AG04449 (cell line): ENCODE data around the gene TMSB10.
"Not testable (repeated sequence)": the region's sequence is repeated elsewhere in the genome, so short reads cannot be mapped to it uniquely, and the experiment has no call there.

Experiments
- CTCF ChIA-PET: fragments of 350-600 bp; formaldehyde crosslinking; extraction: SDS; loops from one replicate; lab custom pipeline; 2021; ENCODE audit warnings: antibody characterized with exemption; lab: Yijun Ruan, JAX
- POLR2A ChIA-PET: fragments of 400-600, 350-600 bp; formaldehyde crosslinking; extraction: SDS; loops from one replicate; lab custom pipeline; 2020; ENCODE audit warnings: antibody characterized with exemption, inconsistent platforms; lab: Yijun Ruan, JAX
- DNase-seq: peaks from one replicate; pipeline ENCODE4 v3.0.0-alpha.2; 2010; ENCODE audit warnings: low read depth, low spot score
- H3K4me3 ChIP-seq: 2 replicates; pipeline ENCODE4 v1.5.1; 2011; ENCODE audit warnings: low read depth, mild to moderate bottlenecking, control low read depth, low read length
- TF ChIP-seq, protein P1 (sequence below): IDR thresholded peaks from one replicate; pipeline ENCODE4 v1.5.1; 2011; ENCODE audit warnings: mild to moderate bottlenecking, moderate library complexity, low read length, control low read depth, inconsistent platforms; ENCODE audit not compliant: insufficient read depth; ENCODE audit errors: missing control alignments

Gene TMSB10

GRCh38 chr2:84861539-84861938 is 43.9 kb upstream of the TMSB10 start:
- no peak overlapping the region for H3K4me3 ChIP-seq
- ChIA-PET POLR2A (no interaction called here), CTCF (interaction anchor here (1.2 to 1.6 kb wide), 4 partner anchors 17 to 335 kb away, joined by 3 to 4 read pairs (median 4); no protein-coding TSS in a partner anchor)
- TF ChIP-seq, protein P1, sequence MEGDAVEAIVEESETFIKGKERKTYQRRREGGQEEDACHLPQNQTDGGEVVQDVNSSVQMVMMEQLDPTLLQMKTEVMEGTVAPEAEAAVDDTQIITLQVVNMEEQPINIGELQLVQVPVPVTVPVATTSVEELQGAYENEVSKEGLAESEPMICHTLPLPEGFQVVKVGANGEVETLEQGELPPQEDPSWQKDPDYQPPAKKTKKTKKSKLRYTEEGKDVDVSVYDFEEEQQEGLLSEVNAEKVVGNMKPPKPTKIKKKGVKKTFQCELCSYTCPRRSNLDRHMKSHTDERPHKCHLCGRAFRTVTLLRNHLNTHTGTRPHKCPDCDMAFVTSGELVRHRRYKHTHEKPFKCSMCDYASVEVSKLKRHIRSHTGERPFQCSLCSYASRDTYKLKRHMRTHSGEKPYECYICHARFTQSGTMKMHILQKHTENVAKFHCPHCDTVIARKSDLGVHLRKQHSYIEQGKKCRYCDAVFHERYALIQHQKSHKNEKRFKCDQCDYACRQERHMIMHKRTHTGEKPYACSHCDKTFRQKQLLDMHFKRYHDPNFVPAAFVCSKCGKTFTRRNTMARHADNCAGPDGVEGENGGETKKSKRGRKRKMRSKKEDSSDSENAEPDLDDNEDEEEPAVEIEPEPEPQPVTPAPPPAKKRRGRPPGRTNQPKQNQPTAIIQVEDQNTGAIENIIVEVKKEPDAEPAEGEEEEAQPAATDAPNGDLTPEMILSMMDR: no peak
- DNase-seq: no peak

DNA sequence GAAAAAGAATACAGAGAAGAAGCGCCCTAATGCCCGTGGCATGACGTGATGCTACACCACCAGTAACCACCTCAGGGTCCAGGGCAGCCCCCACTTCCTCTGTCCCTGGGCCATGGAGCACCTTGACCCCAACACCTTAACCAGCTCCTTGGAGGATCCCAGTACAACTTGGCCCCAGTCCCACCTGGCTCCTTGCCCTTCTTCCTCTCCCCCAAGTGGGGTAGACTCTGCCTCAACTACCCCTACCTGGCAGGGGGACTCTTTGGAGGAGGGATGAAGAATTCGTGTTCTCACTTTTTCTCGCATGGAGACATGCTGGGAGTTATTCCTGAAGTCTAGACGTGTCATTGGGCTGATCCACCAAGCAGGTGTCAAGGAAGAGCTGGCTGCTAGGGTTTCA is 43.5 kb upstream of the TMSB10 start:
- POLR2A ChIA-PET: no interaction called here
- CTCF ChIA-PET: interaction anchor here (1.2 to 1.6 kb wide), 4 partner anchors 17 to 336 kb away, joined by 3 to 4 read pairs (median 4); no protein-coding TSS in a partner anchor
- no peak for DNase-seq
- H3K4me3 ChIP-seq: no peak overlapping the region
- TF ChIP-seq, protein P1: no peak

DNA sequence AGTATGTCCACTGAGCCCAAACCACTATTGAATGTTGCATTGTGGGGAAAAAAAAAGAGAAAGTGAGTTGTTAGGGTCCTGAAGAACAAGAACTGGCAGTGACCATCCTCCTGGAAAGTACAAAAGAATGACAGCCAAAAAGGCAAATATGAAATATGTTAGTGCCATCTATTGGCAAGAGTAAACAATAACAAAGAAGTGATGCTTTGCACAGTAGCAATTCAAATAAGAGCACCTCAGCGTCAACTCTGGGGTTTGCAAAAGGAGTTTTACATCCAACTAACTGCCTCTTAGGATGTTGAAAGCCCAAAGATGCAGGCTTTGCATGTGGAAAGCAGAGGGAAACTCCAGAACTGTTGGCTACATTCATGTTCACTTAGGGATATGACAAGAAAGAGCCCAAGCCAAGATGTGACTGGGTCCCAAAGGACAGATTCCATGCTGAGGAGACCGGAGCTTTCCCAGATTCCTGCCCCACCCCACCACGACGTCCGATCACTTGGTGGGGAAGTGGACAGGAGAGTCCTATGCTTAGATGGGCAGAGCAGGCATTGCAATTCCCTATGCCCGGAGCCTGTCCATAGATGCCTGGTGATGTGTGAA is 40.2 kb upstream of the TMSB10 start:
- ChIA-PET CTCF (interaction anchor here (0.7 to 1.8 kb wide), 7 partner anchors 13 to 379 kb away, joined by 3 to 8 read pairs (median 3); no protein-coding TSS in a partner anchor), POLR2A (no interaction called here)
- TF ChIP-seq, protein P1: no peak
- DNase-seq: no peak
- H3K4me3 ChIP-seq: no peak overlapping the region

GRCh38 chr2:84866122-84866521 is 39.3 kb upstream of the TMSB10 start:
- no peak overlapping the region for H3K4me3 ChIP-seq
- POLR2A ChIA-PET: no interaction called here
- DNase-seq: no peak
- TF ChIP-seq, protein P1: no peak
- CTCF ChIA-PET: interaction anchor here (1.3 to 1.5 kb wide), 2 partner anchors 17 to 21 kb away, joined by 3 read pairs; no protein-coding TSS in a partner anchor

DNA sequence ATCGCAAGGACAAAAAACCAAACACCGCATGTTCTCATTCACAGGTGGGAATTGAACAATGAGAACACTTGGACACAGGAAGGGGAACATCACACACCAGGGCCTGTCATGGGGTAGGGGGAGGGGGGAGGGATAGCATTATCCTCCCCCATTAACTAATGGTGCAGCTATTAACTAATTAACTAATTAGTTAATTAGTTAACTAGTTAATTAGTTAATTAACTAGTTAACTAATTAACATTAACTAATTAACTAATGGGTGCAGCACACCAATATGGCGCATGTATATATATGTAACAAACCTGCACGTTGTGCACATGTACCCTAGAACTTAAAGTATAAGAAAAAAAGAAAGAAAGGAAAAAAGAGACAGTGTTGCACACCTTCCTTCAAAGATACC is 37.1 kb upstream of the TMSB10 start:
- POLR2A ChIA-PET, H3K4me3 ChIP-seq, DNase-seq: not testable (repeated sequence)
- CTCF ChIA-PET: interaction anchor here (0.7 to 1.8 kb wide), 3 partner anchors 14 to 375 kb away, joined by 3 to 4 read pairs (median 4); no protein-coding TSS in a partner anchor

DNA sequence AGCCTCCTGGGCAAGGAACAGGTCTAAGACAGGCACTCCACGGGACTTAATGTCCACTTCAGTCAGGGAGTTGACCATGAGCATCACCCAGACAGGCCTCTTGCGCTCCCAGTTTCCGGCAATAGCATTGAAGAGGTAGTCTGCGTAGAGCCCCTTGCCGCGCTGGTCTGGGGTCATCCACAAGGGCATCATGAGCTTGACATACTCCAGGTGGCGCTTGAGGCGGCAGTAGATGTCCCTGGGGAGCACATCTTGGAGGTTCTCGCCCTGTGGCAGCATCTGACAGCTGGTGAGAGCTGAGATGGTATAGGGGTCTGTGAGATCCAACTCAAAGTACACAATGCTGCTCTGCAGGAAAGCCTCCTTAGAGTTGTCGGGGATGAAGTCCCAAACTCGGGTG is 35.1 kb upstream of the TMSB10 start:
- ChIA-PET POLR2A (no interaction called here), CTCF (interaction anchor here (0.8 to 0.9 kb wide), 2 partner anchors 12 to 377 kb away, joined by 3 read pairs; no protein-coding TSS in a partner anchor)
- H3K4me3 ChIP-seq: no peak overlapping the region
- TF ChIP-seq, protein P1: no peak
- DNase-seq: no peak

- CTCF ChIA-PET: interaction anchor here (1.0 to 1.8 kb wide), 3 partner anchors 11 to 54 kb away, joined by 4 read pairs; no protein-coding TSS in a partner anchor
- H3K4me3 ChIP-seq, DNase-seq, POLR2A ChIA-PET: not testable (repeated sequence)
These were observed 32.8 kb upstream of the TMSB10 start for GRCh38 chr2:84872691-84873090.
